OCI-LY7 (cell line): ENCODE measurements around the gene UFSP2. TPM values are rescaled to one million over a fixed set of nuclear protein-coding genes. Genes with fewer than 3 reads are reported as not detected.

Source experiments
- BruUV-seq: library from RNA; stranded (reverse); fragments of 400-500 nt; replicated peaks from 2 replicates; lab custom pipeline; 2021; lab: Mats Ljungman, UMichigan
- CTCF ChIA-PET: fragments of 300-600 bp; sonication (Branson Sonifier 250); formaldehyde crosslinking; loops from one replicate; lab custom pipeline; 2022; ENCODE audit warnings: antibody characterized with exemption; ENCODE audit not compliant: unreplicated experiment; lab: Charles Lee
- POLR2A ChIA-PET: fragments of 300-600 bp; sonication (Branson Sonifier 250); formaldehyde crosslinking; loops from one replicate; lab custom pipeline; 2022; ENCODE audit warnings: antibody characterized with exemption; lab: Charles Lee
- DNase-seq: peaks from one replicate; pipeline ENCODE4 v3.0.0-alpha.2; 2015; ENCODE audit warnings: low spot score
- H2AFZ ChIP-seq: fragments of 200-600 bp; sonication (generic), shearing (Covaris generic); 2 replicates; pipeline ENCODE4 v1.6.1; 2014; ENCODE audit warnings: mild to moderate bottlenecking, antibody characterized with exemption, low read length, moderate library complexity
- H3K27ac ChIP-seq: fragments of 200-600 bp; sonication (generic); 2 replicates; pipeline ENCODE4 v1.5.1; 2014; ENCODE audit warnings: mixed run types, low read depth, mild to moderate bottlenecking, moderate library complexity, low read length, inconsistent platforms; ENCODE audit not compliant: poor library complexity, severe bottlenecking
- H3K36me3 ChIP-seq: fragments of 200-600 bp; sonication (generic); 2 replicates; pipeline ENCODE4 v1.6.1; 2014; ENCODE audit warnings: mild to moderate bottlenecking, antibody characterized with exemption, low read length, moderate library complexity, mixed read lengths; ENCODE audit not compliant: insufficient read depth
- H3K4me1 ChIP-seq: fragments of 200-600 bp; sonication (generic); 2 replicates; pipeline ENCODE4 v1.5.1; 2014; ENCODE audit warnings: mild to moderate bottlenecking, low read length; ENCODE audit not compliant: insufficient read depth, poor library complexity, severe bottlenecking
- H3K4me2 ChIP-seq: fragments of 200-600 bp; sonication (generic); 2 replicates; pipeline ENCODE4 v1.6.1; 2014; ENCODE audit warnings: mild to moderate bottlenecking, low read length
- H3K4me3 ChIP-seq: fragments of 200-600 bp; sonication (generic); 2 replicates; pipeline ENCODE4 v1.5.1; 2014; ENCODE audit warnings: mild to moderate bottlenecking, low read depth, low read length; ENCODE audit not compliant: poor library complexity, severe bottlenecking
- H3K79me2 ChIP-seq: fragments of 200-600 bp; sonication (generic); 2 replicates; pipeline ENCODE4 v1.6.1; 2016; ENCODE audit warnings: low read depth, mild to moderate bottlenecking, low read length, moderate library complexity, mixed read lengths; ENCODE audit not compliant: insufficient read depth
- H3K9me2 ChIP-seq: fragments of 200-600 bp; sonication (generic); 2 replicates; pipeline ENCODE4 v1.6.1; 2016; ENCODE audit warnings: mild to moderate bottlenecking, low read length, mixed read lengths; ENCODE audit not compliant: insufficient read depth
- H3K9me3 ChIP-seq: fragments of 200-600 bp; sonication (generic); 2 replicates; pipeline ENCODE4 v1.6.1; 2014; ENCODE audit warnings: mild to moderate bottlenecking, mixed run types, low read length, mixed read lengths
- H4K20me1 ChIP-seq: fragments of 200-600 bp; sonication (generic); 2 replicates; pipeline ENCODE4 v1.6.1; 2014; ENCODE audit warnings: mild to moderate bottlenecking, antibody characterized with exemption, low read length, moderate library complexity, mixed read lengths; ENCODE audit not compliant: insufficient read depth
- CTCF ChIP-seq: fragments of 200-600 bp; sonication (generic); conservative IDR thresholded peaks from 2 replicates; pipeline ENCODE4 v1.5.1; 2014; ENCODE audit warnings: mild to moderate bottlenecking, antibody characterized with exemption, low read length, moderate library complexity, mixed read lengths
- EZH2phosphoT487 ChIP-seq: fragments of 200-600 bp; sonication (generic); IDR thresholded peaks from 2 replicates; pipeline ENCODE4 v1.6.1; 2018; ENCODE audit warnings: low read depth, borderline replicate concordance, mild to moderate bottlenecking, mixed run types, antibody characterized with exemption, low read length, moderate library complexity, mixed read lengths
- intact Hi-C: fragments of 100-400 bp; cut with micrococcal nuclease; formaldehyde crosslinking; loops from one replicate; pipeline ENCODE4 v1.10.0; 2022; ENCODE audit not compliant: unreplicated experiment
- total RNA-seq, 2 experiments: library from RNA; depleted of rRNA in 1 of 2; stranded (reverse); fragments of >200 nt in 1 of 2; shearing (Covaris generic) in 1 of 2; gene quantifications; 2 replicates each; pipeline ENCODE4 v1.2.3, GENCODE V29; 2014 to 2022

Gene UFSP2
- total RNA-seq, 2 experiments from 2014 or later = 17.3 to 37.6 TPM

- Histone ChIP-seq H3K79me2 (no peaks in the 10 kb centered on the region), H3K9me2 (no peaks in the 10 kb centered on the region), H3K36me3 (no peaks in the 10 kb centered on the region), H2AFZ (no peak overlapping the region), H3K27ac (no peak overlapping the region), H3K4me2 (no peak overlapping the region), H3K4me3 (no peak overlapping the region), H3K9me3 (no peaks in the 10 kb centered on the region), H4K20me1 (no peaks in the 10 kb centered on the region), H3K4me1 (peaks cover 24% of the 10 kb centered on the region)
- DNase-seq = no peak
- ChIA-PET CTCF (no interaction called here), POLR2A (interaction anchor here (0.6 to 1.1 kb wide), 2 partner anchors 49 to 51 kb away, joined by 3 read pairs; no protein-coding TSS in a partner anchor)
- no peak for TF ChIP-seq EZH2phosphoT487
- no peak for TF ChIP-seq CTCF
- no TSS peak for BruUV-seq
- intact Hi-C loops = no loop called here
Observed at GRCh38 chr4:185465707-185466106, 39.9 kb upstream of the UFSP2 start.

GRCh38 chr4:185464887-185465286, 39.1 kb upstream of the UFSP2 start:
- peaks cover 15% of the 10 kb centered on the region for H3K4me1 ChIP-seq
- TF ChIP-seq EZH2phosphoT487 (no peak), CTCF (no peak)
- no peak overlapping the region for H3K4me2 ChIP-seq
- no peak overlapping the region for H2AFZ ChIP-seq
- H3K27ac ChIP-seq = no peak overlapping the region
- no peaks in the 10 kb centered on the region for H3K9me2 ChIP-seq
- BruUV-seq = no TSS peak
- CTCF ChIA-PET = no interaction called here
- no peaks in the 10 kb centered on the region for H4K20me1 ChIP-seq
- POLR2A ChIA-PET = interaction anchor here (0.5 to 1.2 kb wide), 7 partner anchors 9 to 1190 kb away, joined by 3 to 4 read pairs (median 3); no protein-coding TSS in a partner anchor
- H3K79me2 ChIP-seq = no peaks in the 10 kb centered on the region
- H3K9me3 ChIP-seq = no peaks in the 10 kb centered on the region
- no peaks in the 10 kb centered on the region for H3K36me3 ChIP-seq
- intact Hi-C loops = no loop called here
- DNase-seq = no peak
- no peak overlapping the region for H3K4me3 ChIP-seq

- H4K20me1 ChIP-seq = no peaks in the 10 kb centered on the region
- H3K4me3 ChIP-seq = no peak overlapping the region
- no TSS peak for BruUV-seq
- ChIA-PET POLR2A (interaction anchor here (1.2 kb wide), 2 partner anchors 14 to 16 kb away, joined by 3 to 4 read pairs; no protein-coding TSS in a partner anchor), CTCF (no interaction called here)
- no peak overlapping the region for H3K4me2 ChIP-seq
- no peak for TF ChIP-seq CTCF
- TF ChIP-seq EZH2phosphoT487 = no peak
- H3K9me2 ChIP-seq = no peaks in the 10 kb centered on the region
- no peaks in the 10 kb centered on the region for H3K36me3 ChIP-seq
- no peak for DNase-seq
- no peak overlapping the region for H2AFZ ChIP-seq
- intact Hi-C loops = no loop called here
- H3K9me3 ChIP-seq = no peaks in the 10 kb centered on the region
- H3K79me2 ChIP-seq = no peaks in the 10 kb centered on the region
- no peak overlapping the region for H3K27ac ChIP-seq
- H3K4me1 ChIP-seq = peaks cover 8% of the 10 kb centered on the region
Observed at GRCh38 chr4:185464183-185464582, 38.4 kb upstream of the UFSP2 start.
